Hematopoietic multipotent progenitor cell treated with erythropoietin and hydrocortisone succinate and interleukin-3 and kit ligand, for 8 days (in vitro differentiated cells): ENCODE results near the gene RERE.
A peak's percentile ranks its signal among the peaks of the same experiment; 100 is the strongest.

Source experiments
- DNase-seq: peaks from one replicate; pipeline ENCODE4 v3.0.0-alpha.2; 2015

Gene RERE

DNA sequence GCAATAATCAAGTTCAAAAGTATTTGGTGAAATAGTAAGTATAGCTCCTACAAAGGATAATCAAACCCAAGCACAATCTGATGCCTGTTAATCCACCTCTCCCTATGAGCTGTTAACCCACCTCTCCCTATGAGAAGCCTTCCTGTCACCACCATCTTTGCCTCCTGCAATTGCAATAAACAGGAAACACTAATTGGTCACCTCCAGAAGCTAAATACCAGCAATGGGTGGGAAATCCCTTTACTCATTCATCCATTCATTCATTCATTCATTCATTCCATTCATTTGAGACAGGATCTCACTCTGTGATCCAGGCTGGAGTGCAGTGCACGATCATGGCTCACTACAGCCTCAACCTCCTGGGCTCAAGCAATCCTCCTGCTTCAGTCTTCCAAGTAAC, 132.8 kb downstream of the RERE start:
- no peak for DNase-seq

DNA sequence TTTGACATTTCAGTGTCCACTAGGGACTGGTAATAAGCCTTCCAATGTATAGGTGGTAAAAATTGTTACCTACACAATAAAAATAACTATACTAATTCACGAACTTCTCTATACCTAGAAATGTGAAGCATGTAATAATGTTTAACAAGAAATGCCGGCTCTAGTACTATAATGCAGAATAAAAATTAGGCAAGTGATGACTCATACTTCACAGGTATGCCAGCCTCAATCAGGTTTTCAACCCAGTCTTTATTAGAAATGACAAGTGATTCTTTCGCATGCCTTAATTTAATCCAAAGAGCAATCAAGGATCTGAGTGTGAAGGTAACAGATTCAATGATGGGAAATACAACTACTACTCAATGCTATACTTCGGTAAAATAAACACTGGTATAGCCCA, 134.9 kb downstream of the RERE start:
- no peak for DNase-seq

DNA sequence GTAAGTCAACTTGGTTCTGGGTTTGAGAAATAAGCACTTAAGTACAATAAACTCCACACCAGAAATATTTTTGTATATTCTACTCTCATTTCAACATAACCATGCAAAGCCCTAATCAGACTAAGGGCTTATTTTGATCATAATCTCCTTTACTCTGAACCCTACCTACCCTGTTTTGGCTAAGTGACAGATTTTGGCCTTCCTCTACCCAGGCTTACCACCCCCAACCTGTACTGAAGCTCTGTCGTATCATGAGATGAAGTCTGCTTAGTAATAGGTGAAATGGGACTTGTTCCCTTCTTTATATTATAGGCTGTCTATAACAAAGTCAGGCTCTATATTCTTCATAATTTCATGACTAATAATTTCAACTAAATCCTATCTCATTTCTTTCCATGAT, 135.5 kb downstream of the RERE start:
- no peak for DNase-seq

DNA sequence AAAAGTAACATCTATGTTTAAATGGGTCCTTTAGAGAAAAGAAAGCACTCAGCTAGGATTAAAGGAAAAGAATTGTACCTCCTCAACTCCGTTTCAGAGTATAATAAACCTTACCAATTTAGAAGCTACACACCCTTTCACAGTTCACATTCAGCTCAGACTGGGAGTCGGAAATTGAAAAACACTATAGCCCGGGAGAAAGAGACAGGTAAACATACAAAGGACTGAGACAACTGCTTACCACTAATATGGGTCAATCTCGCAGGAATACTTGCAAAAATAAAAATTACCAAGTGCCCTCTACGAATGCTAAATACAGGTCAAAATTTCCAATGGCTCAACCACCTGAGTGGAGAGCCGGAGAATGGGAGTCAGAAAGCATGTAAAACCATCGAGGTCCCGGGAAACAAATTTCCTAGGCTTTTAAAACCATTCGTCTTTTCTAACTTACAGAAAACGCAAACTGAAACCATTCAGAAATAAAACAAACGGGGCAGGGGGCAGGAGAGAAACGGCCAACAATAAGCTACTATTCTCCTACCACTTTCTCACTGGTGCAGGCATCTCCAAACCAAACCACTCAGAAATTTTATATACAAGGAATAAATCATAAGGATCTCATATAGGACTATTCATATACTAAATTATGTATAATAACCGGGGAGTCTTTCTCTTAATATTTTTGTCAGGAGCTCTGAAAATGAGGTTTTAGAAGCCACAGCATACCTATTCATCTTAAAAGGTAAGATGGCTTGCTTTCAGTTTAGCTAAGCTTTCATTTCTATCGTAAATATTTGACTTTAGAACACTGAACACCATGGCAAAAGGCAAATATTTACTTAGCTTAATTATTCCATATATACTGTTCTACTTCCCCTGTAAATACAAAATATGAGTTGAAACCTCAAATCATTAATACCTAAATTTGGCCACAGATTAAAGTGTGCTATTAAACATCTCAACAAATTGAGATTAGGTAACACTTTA, 136.5 kb downstream of the RERE start:
- DNase-seq = no peak

DNA sequence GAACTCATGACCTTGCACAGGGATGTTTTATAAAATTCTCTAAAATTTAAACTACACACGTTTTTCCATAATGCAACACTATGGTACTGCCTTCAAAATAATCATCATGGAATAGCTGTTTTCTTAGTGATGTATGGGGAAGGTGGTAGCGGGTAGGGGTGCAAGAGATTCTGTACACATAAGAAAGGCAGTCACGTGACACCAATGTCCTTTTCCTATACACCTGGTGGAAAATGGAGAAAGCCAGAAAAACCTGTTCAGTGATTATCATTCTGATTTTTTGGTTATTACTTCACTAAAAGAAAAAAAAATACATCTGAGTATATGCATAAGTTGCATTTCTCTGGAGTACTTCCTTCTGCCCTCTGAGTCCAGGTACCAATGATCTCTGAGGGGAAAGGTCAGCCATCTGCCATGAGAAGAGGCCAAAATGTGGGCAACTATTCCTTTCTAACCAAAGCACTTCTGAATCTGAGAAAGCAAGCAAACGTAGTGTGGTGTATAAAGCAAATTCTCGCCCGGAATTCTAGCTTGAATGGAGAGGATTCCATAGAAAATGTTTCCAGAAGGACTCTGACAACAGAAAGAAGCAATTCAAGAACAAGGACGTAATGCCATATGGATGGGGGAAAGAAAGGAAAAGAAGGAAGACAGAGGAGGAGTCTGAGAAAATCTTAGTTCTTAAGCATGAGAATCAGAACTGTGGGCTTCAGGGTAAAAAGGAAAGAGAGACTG, 137.3 kb downstream of the RERE start:
- no peak for DNase-seq

DNA sequence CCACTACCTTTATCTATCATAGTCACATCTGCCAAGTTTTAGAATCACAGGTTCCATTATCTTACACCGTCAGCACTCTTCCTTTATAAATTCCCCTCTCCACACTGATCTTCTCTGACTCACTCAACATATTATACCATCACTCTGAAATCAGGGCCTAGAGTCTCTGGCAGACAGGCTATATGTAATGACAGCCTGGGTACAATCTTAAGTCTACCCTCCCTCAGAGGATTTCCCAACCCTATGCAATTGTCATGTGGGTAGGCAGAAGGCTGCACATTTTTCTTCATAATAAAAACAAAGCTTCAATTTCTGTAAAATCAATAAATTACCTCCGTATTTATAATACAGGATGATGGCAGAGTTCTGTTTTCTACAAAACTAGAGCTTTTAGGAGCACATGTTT, 138.0 kb downstream of the RERE start:
- peak; percentile 34 for DNase-seq

DNA sequence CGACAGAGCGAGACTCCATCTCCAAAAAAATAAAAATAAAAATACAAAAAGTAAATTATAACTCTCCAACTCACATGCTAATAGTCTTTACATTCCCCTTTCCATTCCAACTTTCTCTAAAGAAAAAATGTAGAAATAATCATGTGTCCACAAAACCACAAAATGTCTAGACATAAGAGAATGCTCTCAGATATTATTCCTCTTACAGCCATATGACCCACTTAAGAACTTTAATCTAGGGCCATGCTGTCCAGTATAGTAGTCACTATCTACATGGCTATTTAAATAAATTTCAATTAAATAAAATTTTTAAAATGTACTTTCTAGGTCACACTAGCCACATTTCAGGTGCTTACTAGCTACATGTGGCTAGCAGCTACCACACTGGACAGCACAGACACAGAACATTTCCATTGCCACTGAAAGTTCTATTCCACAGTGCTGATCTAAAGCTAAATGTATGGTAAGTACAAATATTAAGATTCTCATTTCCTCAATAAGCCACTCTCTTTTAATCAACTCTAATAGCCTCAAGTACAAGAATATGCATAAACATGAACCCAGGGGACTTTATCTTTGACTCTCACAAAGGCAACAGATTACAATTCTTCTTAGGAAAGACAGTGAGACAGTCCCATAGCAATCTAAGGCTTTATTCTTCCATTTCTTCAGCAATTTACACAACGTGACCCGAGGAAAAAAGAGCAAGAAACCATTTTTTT, 138.6 kb downstream of the RERE start:
- DNase-seq = no peak

DNA sequence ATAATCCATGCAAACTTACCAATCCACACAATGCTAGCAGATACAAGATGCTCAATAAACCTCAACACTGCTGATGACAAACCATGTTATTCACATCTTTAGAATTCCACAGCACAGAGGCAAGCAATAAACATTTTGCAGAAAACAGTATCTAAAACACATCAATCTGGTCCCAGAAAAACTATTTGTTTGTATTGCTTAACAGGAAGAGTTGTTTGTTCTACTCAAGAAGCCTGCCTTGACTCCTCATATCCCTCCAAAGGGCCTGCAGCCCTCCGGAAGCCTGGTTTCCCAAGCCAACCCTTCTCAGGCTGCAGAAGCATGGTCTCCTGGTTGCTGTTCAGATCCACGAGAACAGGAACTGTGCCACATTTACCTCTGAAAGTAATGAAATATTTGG, 139.7 kb downstream of the RERE start:
- DNase-seq = no peak

DNA sequence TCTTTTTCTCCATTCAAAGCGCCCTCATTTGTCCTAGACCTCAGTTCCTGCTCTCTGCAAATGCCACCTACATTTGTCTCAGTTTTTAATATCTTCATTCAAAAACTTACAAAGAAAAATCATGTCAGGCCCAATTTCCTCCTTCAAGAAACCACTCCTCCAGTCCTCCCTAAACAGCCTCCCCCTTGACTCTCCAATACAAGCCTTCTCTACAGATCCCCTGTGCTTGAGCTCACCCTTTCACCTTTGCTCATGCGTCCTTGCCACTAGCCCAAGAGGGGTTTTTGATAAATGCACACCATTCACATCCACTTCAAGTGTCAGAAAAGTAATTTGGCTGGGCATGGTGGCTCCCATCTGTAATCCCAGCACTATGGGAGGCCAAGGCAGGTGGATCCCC, 140.6 kb downstream of the RERE start:
- no peak for DNase-seq

DNA sequence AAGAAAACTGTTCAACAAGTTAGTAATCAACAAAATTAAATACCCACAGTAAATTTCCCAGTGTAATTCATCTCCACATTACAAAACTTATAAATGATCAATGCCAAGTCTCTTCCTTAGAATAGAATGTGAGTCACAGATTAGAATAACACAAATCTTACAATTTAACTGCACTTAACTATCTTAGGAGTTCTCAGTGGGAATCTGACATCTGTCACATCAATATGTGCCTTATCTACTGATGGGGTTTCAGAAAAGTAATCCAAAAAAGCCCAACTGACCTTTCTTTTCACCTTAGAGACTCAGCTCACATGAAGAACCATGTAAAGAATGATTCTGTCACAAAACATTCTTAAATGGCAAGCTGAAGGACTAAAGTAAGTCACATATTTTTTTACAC, 141.4 kb downstream of the RERE start:
- no peak for DNase-seq

DNA sequence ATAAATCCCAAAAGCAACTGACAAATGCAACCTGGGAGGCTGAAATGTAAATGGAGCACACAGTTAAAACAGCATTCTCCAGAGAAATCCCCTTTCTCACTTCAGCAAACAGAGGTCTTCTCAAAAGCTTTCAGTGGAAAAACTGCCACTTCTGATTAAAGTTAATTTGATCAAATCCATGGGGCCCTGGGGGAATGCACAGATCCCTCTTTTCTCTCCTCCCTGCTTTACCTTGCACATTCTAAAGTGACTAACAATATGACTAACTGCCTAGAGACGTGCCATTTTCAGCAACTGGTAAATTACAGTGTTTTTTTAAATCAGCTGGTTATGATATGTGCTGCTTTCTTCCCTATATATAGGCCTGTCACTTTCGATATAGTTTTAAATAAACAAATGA, 142.5 kb downstream of the RERE start:
- DNase-seq = no peak

DNA sequence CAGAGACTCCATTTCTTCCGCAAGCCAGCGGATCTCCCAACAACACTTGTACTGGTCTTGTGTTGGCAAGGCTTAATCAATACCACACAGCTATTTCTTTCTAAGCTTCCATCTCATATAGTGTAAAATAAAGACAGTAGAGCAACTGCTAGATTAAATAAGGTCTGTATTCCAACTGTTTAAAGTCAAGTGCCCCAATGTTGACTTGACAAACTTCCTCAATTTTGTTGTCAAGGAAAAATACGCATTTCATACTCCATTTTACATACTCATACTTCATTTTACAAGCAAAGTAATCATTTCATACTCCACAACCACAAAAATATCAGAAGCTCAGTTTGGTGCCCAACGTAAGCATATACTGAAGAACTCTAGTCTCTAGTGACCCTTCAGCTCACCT, 143.0 kb downstream of the RERE start:
- DNase-seq = peak; percentile 13

DNA sequence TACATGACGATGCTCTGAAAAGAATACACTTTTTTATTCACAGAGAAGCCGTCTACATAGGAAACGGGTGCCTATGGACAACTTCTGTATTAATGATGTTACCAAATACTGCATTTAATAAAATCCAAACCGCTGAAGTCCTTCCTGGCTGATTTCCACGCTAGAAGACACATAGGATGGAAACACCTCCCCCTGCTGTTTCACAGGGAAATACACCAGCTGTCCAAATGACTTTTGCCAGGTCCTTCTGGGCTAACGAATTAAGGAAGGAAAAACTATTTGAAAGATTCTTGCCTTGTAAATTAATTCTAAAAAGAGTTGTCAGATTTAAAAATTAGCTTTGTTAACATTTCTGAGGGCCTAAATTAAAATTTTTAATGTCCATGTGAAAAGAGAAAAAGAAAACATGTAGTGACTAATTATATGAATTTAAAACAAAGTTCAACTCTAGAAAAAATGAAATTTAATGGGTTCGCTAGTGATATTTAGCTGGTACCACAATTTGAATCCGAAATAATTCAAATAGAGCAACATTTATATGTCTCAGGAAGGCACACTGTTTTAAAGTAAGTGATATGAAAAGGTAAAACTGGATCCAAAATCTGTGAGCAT, 146.0 kb downstream of the RERE start:
- DNase-seq = peak; percentile 71

DNA sequence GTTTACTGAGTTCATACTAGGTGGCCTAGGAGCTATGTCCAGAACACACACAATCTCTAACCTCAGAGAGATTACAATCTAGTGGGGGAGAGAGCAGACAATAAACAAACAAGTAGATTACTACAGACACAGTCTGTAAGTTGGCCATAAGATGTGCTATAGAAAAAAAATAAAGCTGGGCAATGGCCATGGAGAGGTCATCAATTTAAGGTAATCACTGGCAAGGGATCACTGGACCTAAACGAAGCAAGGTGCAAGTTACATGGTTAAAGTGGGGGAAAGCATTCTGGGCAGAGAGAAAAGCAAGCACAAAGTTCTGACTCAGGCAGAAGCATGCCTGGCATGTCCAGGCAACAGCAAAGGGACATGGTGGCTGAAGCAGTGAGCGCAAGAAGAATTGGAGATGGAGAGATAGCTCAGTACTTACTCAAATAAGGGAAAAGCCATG, 147.0 kb downstream of the RERE start:
- DNase-seq = no peak

DNA sequence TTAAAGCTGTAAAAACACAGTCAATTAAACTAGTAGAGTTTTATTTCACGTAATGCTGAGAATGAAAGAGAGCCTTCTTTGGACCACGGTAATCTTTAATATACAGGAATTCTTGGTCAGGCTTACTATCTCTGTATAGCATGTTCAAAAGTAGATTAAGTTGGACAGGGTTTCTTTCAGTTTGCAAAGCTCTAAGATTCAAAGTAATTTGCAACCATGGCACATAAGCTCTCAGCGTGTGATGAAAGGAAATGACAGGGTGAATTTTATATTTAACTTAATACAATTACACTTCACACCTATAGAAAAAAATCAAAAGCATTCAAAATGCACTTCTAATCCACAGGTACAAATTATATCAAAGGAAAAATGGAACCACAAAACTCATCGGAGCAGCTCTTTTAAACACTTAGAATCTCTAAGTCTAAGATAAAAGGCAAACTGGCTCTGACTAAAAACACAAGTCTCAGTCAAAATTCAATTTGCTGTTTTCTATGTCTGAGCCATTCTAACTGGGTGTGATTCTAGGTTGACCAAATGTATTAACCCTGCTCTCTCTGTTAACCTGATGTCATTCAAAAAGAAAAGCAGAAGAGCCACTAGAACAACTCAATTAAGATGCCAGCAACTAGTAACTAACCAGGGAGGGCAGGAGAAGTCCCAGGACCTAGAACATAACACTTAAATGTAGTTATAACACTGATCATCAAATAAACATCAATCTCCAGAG, 147.7 kb downstream of the RERE start:
- peak; percentile 20 for DNase-seq

DNA sequence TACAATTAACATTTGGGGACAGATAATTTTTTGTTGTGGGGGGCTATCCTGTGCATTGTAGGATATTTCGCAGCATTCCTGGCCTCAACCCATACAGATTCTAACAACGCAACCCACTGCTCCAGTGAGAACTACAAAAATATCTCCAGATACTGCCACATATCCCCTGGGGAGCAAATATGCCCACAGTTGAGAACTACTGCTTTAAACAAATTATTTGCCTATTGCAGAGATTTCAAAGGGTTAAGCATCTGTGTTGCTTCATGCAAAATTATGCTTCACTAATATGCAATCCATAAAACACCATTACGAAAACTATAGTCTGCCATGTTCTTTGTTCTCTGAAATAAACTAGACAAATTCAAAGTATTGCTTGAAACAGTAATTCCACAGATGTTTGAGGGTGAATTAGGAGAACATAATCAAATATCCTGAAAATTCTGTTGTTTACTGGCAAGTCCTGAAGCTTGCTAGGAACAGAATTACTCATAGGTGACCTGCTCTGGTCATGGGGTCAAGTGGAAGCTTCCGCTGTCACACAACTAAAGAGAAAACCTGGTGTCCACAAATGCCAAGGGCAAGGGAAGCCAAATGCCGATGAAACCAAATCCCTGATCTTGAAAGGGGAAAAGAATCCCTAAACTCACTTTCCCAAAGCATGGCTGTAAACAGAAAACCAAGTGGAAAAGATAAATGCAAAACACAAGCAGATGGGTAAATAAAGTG, 149.4 kb downstream of the RERE start:
- DNase-seq = no peak

DNA sequence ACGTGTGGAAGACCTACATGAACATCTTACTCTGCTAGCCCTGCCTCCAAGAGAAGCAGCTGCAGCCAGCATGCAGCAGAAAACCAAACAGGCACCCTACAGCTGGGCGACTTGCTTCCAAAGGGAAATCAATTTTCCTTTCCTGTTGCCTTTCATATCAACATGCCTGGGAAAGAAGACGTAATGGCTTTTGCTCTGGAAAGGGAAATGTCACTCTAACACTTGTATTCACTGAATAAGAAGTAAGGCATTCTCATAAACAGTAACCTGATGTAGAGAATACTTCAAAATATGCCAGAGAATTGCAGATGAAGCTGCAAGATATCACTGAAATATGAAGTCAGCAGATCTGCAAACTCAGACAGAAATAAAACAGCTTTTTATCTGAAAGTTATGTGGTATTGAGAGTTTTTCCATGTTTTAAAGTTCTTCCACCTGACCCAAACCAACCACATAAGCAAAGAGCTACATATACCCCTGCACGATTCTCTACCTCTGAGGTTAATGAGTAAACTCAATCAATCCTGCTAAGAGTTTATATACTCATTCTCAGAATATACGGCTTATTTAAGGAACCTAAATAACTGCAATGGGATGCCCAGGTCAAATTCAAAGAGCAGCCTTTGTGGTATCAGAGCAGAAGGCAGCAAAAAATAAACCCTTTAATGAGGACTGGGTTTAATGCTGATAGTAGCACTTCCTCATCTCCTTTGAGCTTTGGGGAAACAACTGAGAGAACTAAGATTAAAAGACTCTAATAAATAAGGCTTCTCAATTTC, 150.9 kb downstream of the RERE start:
- DNase-seq = peak; percentile 30

DNA sequence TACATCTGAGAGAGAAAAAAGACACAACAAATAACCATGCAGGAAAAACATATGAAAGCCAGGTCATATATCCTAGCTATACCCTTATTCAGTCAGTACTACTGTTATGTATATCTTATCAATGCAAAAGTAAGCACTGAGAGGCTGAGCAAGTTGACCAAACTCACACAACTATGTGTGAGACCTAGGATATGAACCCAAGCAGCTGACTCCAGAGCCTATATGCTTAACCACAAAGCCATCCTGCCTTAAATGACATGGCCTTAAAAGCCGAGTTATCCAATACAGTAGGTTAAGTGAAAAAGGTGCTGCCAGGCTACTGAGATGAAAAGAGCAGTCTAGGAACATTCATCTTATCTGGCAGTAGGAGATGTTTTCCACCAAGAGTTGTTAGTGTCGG, 151.6 kb downstream of the RERE start:
- peak; percentile 54 for DNase-seq

DNA sequence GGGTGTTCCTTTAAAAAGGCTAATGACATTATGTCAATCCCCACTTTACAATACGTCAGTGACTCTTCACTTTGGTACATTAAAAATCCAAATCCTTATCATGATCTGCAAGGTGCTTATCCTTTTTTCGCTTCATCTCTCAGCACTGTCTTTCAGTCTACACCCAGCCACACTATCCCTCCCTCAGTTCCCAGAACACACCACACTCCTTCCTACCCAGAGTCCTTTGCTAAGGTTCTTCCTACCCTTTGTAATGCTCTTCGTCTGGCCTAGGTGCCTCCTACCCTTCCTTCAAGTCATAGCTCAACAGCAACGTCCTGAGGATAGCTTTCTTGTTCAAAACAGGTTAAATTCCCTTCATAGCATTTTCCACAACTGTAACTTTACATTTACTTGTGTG, 152.6 kb downstream of the RERE start:
- no peak for DNase-seq

DNA sequence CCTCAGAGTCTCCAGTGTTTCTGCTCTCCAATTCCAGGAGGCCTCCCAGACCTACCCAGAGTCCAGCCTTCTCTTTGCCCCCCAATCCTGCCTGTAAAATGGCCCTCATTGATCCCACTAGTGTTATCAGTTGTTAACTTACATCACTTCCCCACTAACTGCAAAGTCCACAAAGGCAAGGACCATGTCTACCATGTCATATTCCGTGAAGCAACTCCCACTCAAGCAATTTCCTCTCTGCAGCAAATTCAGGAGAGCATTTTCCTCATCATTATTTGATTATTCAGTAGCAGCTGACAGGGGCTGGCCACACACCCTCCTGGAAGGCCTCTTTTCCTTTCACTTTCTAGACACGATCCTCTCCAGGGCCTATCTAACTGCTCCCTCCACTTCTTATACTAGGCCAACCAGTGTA, 153.5 kb downstream of the RERE start:
- no peak for DNase-seq
